HCT116 (cell line): ENCODE results near the gene MEIS1. TPM values are rescaled to one million over a fixed set of nuclear protein-coding genes. Genes with fewer than 3 reads are reported as not detected.

Experiments
- ATAC-seq: fragments of 200-7000 bp; cut with Tn5 transposase; 2 replicates; pipeline ENCODE4 v1.9.1; 2020; ENCODE audit warnings: mild to moderate bottlenecking, moderate library complexity
- BruUV-seq: library from RNA; stranded (reverse); fragments of 400-500 nt; replicated peaks from 2 replicates; lab custom pipeline; 2021; lab: Mats Ljungman, UMichigan
- CTCF ChIA-PET: fragments of 300-600 bp; sonication (Branson Sonifier 250); formaldehyde crosslinking; loops from one replicate; lab custom pipeline; 2021; ENCODE audit warnings: antibody characterized with exemption; lab: Charles Lee
- POLR2A ChIA-PET: fragments of 300-600, 350-600 bp; sonication (Branson Sonifier 250); formaldehyde crosslinking; loops from one replicate; lab custom pipeline; 2021; ENCODE audit warnings: antibody characterized with exemption; lab: Charles Lee
- RAD21 ChIA-PET, 2 experiments: fragments of 300-600 bp; sonication (Branson Sonifier 250); formaldehyde crosslinking; loops; one replicate each; lab custom pipeline; 2023; ENCODE audit warnings: low total read pairs in 2 of 2; ENCODE audit not compliant: uncharacterized antibody in 2 of 2, unreplicated experiment in 2 of 2, low non-redundant PET in 1 of 2; lab: Charles Lee
- DNase-seq: peaks from one replicate; pipeline ENCODE4 v3.0.0-alpha.2; 2010; ENCODE audit warnings: low read depth, low spot score
- H2AFZ ChIP-seq: fragments of 200-600 bp; shearing (Covaris generic), sonication (generic); 2 replicates; pipeline ENCODE4 v1.6.1; 2017; ENCODE audit warnings: low read depth, mixed run types, mixed read lengths, antibody characterized with exemption, low read length; ENCODE audit not compliant: poor library complexity, severe bottlenecking
- H3K27ac ChIP-seq: 2 replicates; pipeline ENCODE4 v1.5.1; 2012; ENCODE audit warnings: low read depth, low read length
- H3K27me3 ChIP-seq: fragments of 200-600 bp; sonication (generic); 2 replicates; pipeline ENCODE4 v1.6.1; 2016; ENCODE audit warnings: mixed run types, low read length, mixed read lengths; ENCODE audit not compliant: insufficient read depth
- H3K36me3 ChIP-seq, 2 experiments: fragments of 200-500 bp in 1 of 2; fragments of 200-600 bp in 1 of 2; sonication (Bioruptor generic) in 1 of 2; sonication (generic) in 1 of 2; 2 replicates each; pipeline versions ENCODE4 v1.5.1 to v1.6.1; 2014 to 2016; ENCODE audit warnings: low read length in 2 of 2, inconsistent platforms in 1 of 2, mixed read lengths in 1 of 2, mixed run types in 1 of 2; ENCODE audit not compliant: insufficient read depth in 2 of 2, control insufficient read depth in 1 of 2
- H3K4me1 ChIP-seq, 2 experiments: fragments of 200-600 bp in 1 of 2; sonication (generic) in 1 of 2; 2 replicates each; pipeline versions ENCODE4 v1.5.1 to v1.6.1; 2012 to 2017; ENCODE audit warnings: low read length in 2 of 2, inconsistent platforms in 1 of 2, mild to moderate bottlenecking in 1 of 2, mixed read lengths in 1 of 2, mixed run types in 1 of 2, moderate library complexity in 1 of 2; ENCODE audit not compliant: insufficient read depth in 2 of 2, control insufficient read depth in 1 of 2
- H3K4me2 ChIP-seq: fragments of 200-600 bp; sonication (generic); 2 replicates; pipeline ENCODE4 v1.6.1; 2017; ENCODE audit warnings: mixed run types, low read length, mixed read lengths
- H3K4me3 ChIP-seq, 2 experiments: fragments of 200-600 bp in 1 of 2; sonication (generic) in 1 of 2; replicated peaks in 1 of 2; 2 replicates each; pipeline ENCODE4 v1.5.1; 2011 to 2016; ENCODE audit warnings: low read length in 2 of 2, control low read depth in 1 of 2, low read depth in 1 of 2, mild to moderate bottlenecking in 1 of 2, mixed read lengths in 1 of 2, mixed run types in 1 of 2
- H3K79me2 ChIP-seq: fragments of 200-600 bp; sonication (generic); 2 replicates; pipeline ENCODE4 v1.6.1; 2017; ENCODE audit warnings: mild to moderate bottlenecking, mixed run types, low read length, moderate library complexity, mixed read lengths; ENCODE audit not compliant: insufficient read depth
- H3K9ac ChIP-seq: fragments of 200-600 bp; sonication (generic); 2 replicates; pipeline ENCODE4 v1.6.1; 2016; ENCODE audit warnings: low read length, mixed read lengths
- H3K9me2 ChIP-seq: fragments of 200-600 bp; sonication (generic), shearing (Covaris generic); 2 replicates; pipeline ENCODE4 v1.6.1; 2017; ENCODE audit warnings: mixed run types, mild to moderate bottlenecking, moderate library complexity; ENCODE audit not compliant: insufficient read depth
- H3K9me3 ChIP-seq, 2 experiments: fragments of 200-500 bp in 1 of 2; fragments of 200-600 bp in 1 of 2; sonication (Bioruptor generic) in 1 of 2; sonication (generic) in 1 of 2; 2 replicates each; pipeline ENCODE4 v1.6.1; 2014 to 2017; ENCODE audit warnings: low read length in 2 of 2, mixed read lengths in 2 of 2, inconsistent platforms in 1 of 2, low read depth in 1 of 2, mild to moderate bottlenecking in 1 of 2, mixed run types in 1 of 2, moderate library complexity in 1 of 2; ENCODE audit not compliant: control insufficient read depth in 1 of 2, insufficient read depth in 1 of 2
- H4K20me1 ChIP-seq: fragments of 200-600 bp; sonication (generic), shearing (Covaris generic); 2 replicates; pipeline ENCODE4 v1.6.1; 2017; ENCODE audit warnings: mixed run types, mild to moderate bottlenecking, moderate library complexity; ENCODE audit not compliant: insufficient read depth
- ATF3 ChIP-seq: IDR thresholded peaks from 2 replicates; pipeline ENCODE4 v1.6.1; 2012
- CEBPB ChIP-seq: IDR thresholded peaks from 2 replicates; pipeline ENCODE4 v1.6.1; 2012; ENCODE audit warnings: low read depth
- CTCF ChIP-seq, 3 experiments: fragments of 200-600 bp in 1 of 3; sonication (generic) in 1 of 3; IDR thresholded peaks in 2 of 3; conservative IDR thresholded peaks in 1 of 3; 2 replicates each; pipeline ENCODE4 v1.5.1; 2012 to 2017; ENCODE audit warnings: low read depth in 2 of 3, low read length in 2 of 3, antibody characterized with exemption in 1 of 3, borderline replicate concordance in 1 of 3, control low read depth in 1 of 3, mild to moderate bottlenecking in 1 of 3, mixed read lengths in 1 of 3, mixed run types in 1 of 3, moderate library complexity in 1 of 3; ENCODE audit not compliant: insufficient read depth in 1 of 3
- ELF1 ChIP-seq: IDR thresholded peaks from 2 replicates; pipeline ENCODE4 v1.6.1; 2012; ENCODE audit warnings: low read depth, borderline replicate concordance
- EZH2 ChIP-seq: fragments of 200-600 bp; sonication (generic); IDR thresholded peaks from 2 replicates; pipeline ENCODE4 v1.6.1; 2017; ENCODE audit warnings: antibody characterized with exemption, mixed run types
- EZH2phosphoT487 ChIP-seq: fragments of 200-600 bp; IDR thresholded peaks from 2 replicates; pipeline ENCODE4 v1.6.1; 2018; ENCODE audit warnings: antibody characterized with exemption, borderline replicate concordance
- FOSL1 ChIP-seq: IDR thresholded peaks from 2 replicates; pipeline ENCODE4 v1.6.1; 2012; ENCODE audit warnings: low read depth
- JUND ChIP-seq: IDR thresholded peaks from 2 replicates; pipeline ENCODE4 v1.6.1; 2012
- POLR2A ChIP-seq: IDR thresholded peaks from 2 replicates; pipeline ENCODE4 v1.7.0; 2011; ENCODE audit warnings: borderline replicate concordance; ENCODE audit not compliant: insufficient read depth, insufficient read length; ENCODE audit errors: extremely low read depth
- RAD21 ChIP-seq: IDR thresholded peaks from 2 replicates; pipeline ENCODE4 v1.6.1; 2012; ENCODE audit warnings: low read depth, mild to moderate bottlenecking
- SP1 ChIP-seq: IDR thresholded peaks from 2 replicates; pipeline ENCODE4 v1.6.1; 2012; ENCODE audit warnings: low read depth
- SRF ChIP-seq: IDR thresholded peaks from 2 replicates; pipeline ENCODE4 v1.6.1; 2012; ENCODE audit warnings: low read depth
- TCF7L2 ChIP-seq: IDR thresholded peaks from 2 replicates; pipeline ENCODE4 v1.7.0; 2011; ENCODE audit warnings: borderline replicate concordance, inconsistent platforms; ENCODE audit not compliant: insufficient read depth, insufficient read length; ENCODE audit errors: extremely low read depth
- YY1 ChIP-seq: IDR thresholded peaks from 2 replicates; pipeline ENCODE4 v1.6.1; 2011; ENCODE audit warnings: low read length, low read depth, moderate library complexity, mild to moderate bottlenecking; ENCODE audit not compliant: insufficient replicate concordance; ENCODE audit errors: extremely low read depth
- ZFX ChIP-seq: fragments of 450-650 bp; IDR thresholded peaks from 2 replicates; pipeline ENCODE4 v1.6.1; 2017
- intact Hi-C: fragments of 100-400 bp; cut with micrococcal nuclease; formaldehyde crosslinking; loops from 2 replicates; pipeline ENCODE4 v1.10.0; 2022
- total RNA-seq: library from RNA; stranded (reverse); gene quantifications from one replicate; pipeline ENCODE4 v1.2.1, GENCODE V29; 2021; ENCODE audit not compliant: unreplicated experiment
- TF ChIP-seq, protein P1 (sequence below): IDR thresholded peaks from 2 replicates; pipeline ENCODE4 v1.6.1; 2011; ENCODE audit warnings: mild to moderate bottlenecking, low read length, moderate library complexity; ENCODE audit not compliant: insufficient replicate concordance; ENCODE audit errors: extremely low read depth

MEIS1 gene
- total RNA-seq, 1 experiment from 2014 or later: 0.32 TPM

GRCh38 chr2:66464930-66465637 lies 30.2 kb downstream of the MEIS1 start:
- H3K27ac ChIP-seq: no peak overlapping the region
- ChIA-PET RAD21 (no interaction called here), CTCF (no interaction called here), POLR2A (no interaction called here)
- H3K4me1 ChIP-seq: no peaks in the 10 kb centered on the region
- intact Hi-C loops: no loop called here
- no peak overlapping the region for H3K4me2 ChIP-seq
- no peak overlapping the region for H3K9ac ChIP-seq
- H3K4me3 ChIP-seq: no peak overlapping the region
- BruUV-seq: no TSS peak
- no peaks in the 10 kb centered on the region for H3K27me3 ChIP-seq
- no peaks in the 10 kb centered on the region for H3K79me2 ChIP-seq
- no peaks in the 10 kb centered on the region for H4K20me1 ChIP-seq
- no peaks in the 10 kb centered on the region for H3K36me3 ChIP-seq
- DNase-seq (no peak), ATAC-seq (no peak)
- no peak overlapping the region for H2AFZ ChIP-seq
- no peaks in the 10 kb centered on the region; a peak in 1 of 4 replicates for H3K9me3 ChIP-seq
- no peaks in the 10 kb centered on the region for H3K9me2 ChIP-seq
- TF ChIP-seq, protein P1, sequence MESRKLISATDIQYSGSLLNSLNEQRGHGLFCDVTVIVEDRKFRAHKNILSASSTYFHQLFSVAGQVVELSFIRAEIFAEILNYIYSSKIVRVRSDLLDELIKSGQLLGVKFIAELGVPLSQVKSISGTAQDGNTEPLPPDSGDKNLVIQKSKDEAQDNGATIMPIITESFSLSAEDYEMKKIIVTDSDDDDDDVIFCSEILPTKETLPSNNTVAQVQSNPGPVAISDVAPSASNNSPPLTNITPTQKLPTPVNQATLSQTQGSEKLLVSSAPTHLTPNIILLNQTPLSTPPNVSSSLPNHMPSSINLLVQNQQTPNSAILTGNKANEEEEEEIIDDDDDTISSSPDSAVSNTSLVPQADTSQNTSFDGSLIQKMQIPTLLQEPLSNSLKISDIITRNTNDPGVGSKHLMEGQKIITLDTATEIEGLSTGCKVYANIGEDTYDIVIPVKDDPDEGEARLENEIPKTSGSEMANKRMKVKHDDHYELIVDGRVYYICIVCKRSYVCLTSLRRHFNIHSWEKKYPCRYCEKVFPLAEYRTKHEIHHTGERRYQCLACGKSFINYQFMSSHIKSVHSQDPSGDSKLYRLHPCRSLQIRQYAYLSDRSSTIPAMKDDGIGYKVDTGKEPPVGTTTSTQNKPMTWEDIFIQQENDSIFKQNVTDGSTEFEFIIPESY: no peak
- no peak for TF ChIP-seq FOSL1
- TF ChIP-seq, all 23 proteins: peak for 0

DNA sequence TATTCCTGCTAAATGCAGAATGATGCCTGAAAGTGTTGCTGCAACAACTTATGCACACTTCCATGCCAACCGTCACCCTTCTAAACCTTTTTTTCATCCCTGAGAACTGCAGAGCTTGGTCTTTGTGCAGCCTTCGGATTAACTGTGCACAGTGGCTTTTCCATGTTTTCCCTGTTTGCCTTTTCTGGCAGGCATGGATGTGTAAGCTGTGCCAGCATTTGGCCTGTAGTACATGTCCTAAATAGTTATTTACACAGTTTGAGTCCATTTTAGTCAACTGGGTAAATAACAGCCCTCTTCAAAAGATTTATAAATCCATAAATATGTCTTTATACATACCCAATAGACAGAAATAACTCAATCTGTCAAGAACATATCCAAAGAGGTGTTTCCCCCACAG lies 31.5 kb downstream of the MEIS1 start:
- H3K4me2 ChIP-seq: no peak overlapping the region
- RAD21 ChIA-PET: no interaction called here
- no peaks in the 10 kb centered on the region for H3K27me3 ChIP-seq
- ATAC-seq (no peak), DNase-seq (no peak)
- H3K79me2 ChIP-seq: no peaks in the 10 kb centered on the region
- H4K20me1 ChIP-seq: no peaks in the 10 kb centered on the region
- intact Hi-C loops: no loop called here
- H3K9me3 ChIP-seq: no peaks in the 10 kb centered on the region; a peak in 1 of 4 replicates
- POLR2A ChIA-PET: no interaction called here
- H3K4me3 ChIP-seq: no peak overlapping the region
- no peak overlapping the region for H3K9ac ChIP-seq
- H3K27ac ChIP-seq: no peak overlapping the region
- no peaks in the 10 kb centered on the region for H3K9me2 ChIP-seq
- CTCF ChIA-PET: no interaction called here
- no peak overlapping the region for H2AFZ ChIP-seq
- no TSS peak for BruUV-seq
- H3K36me3 ChIP-seq: no peaks in the 10 kb centered on the region
- no peaks in the 10 kb centered on the region for H3K4me1 ChIP-seq
- TF ChIP-seq TCF7L2 (no peak), POLR2A (no peak), CEBPB (no peak), ATF3 (no peak), ELF1 (no peak), SRF (no peak), FOSL1 (no peak), EZH2 (no peak), SP1 (no peak), EZH2phosphoT487 (no peak), JUND (no peak), YY1 (no peak), CTCF (IDR thresholded peaks at IDR 0.05 in 2 of 3, conservative IDR thresholded peaks at IDR 0.05 in 1 of 3; ENCODE audit: borderline replicate concordance in 1 of 3, insufficient read depth in 1 of 3, low read depth in 2 of 3, low read length in 2 of 3) (no peak), RAD21 (no peak), ZFX (no peak)
